Measurements from ENCODE around the gene NFASC.

The NFASC gene

GRCh38 chr1:204936765-204937164 lies 66.1 kb downstream of the NFASC start:
- no peak overlapping the region for H3K4me3 ChIP-seq (ENCODE audit: low read depth, low read length)
- no peak for TF ChIP-seq CTCF (IDR thresholded peaks at IDR 0.05; ENCODE audit: low read depth, low read length)
- in situ Hi-C loops (cut with HindIII; ENCODE audit: low sequenced_read_pairs), result no loop called here
- DNase-seq (ENCODE audit: low read depth, low spot score), result no peak

- in situ Hi-C loops (cut with HindIII; ENCODE audit: low sequenced_read_pairs), result no loop called here
- H3K4me3 ChIP-seq (ENCODE audit: low read depth, low read length), result no peak overlapping the region
- DNase-seq (ENCODE audit: low read depth, low spot score), result no peak
- TF ChIP-seq CTCF (IDR thresholded peaks at IDR 0.05; ENCODE audit: low read depth, low read length), result no peak
These were observed 67.2 kb downstream of the NFASC start for GRCh38 chr1:204937901-204938300.

GRCh38 chr1:204940591-204940990 lies 69.9 kb downstream of the NFASC start:
- no peak for TF ChIP-seq CTCF (IDR thresholded peaks at IDR 0.05; ENCODE audit: low read depth, low read length)
- H3K4me3 ChIP-seq (ENCODE audit: low read depth, low read length), result no peak overlapping the region
- in situ Hi-C loops (cut with HindIII; ENCODE audit: low sequenced_read_pairs), result no loop called here
- DNase-seq (ENCODE audit: low read depth, low spot score), result no peak

- H3K4me3 ChIP-seq (ENCODE audit: low read depth, low read length), result no peak overlapping the region
- in situ Hi-C loops (cut with HindIII; ENCODE audit: low sequenced_read_pairs), result no loop called here
- peak; percentile 36 for DNase-seq (ENCODE audit: low read depth, low spot score)
- TF ChIP-seq CTCF (IDR thresholded peaks at IDR 0.05; ENCODE audit: low read depth, low read length), result peak; percentile 95
These were observed 71.0 kb downstream of the NFASC start for GRCh38 chr1:204941421-204942338.

GRCh38 chr1:204943495-204943894 lies 72.8 kb downstream of the NFASC start:
- no peak overlapping the region for H3K4me3 ChIP-seq (ENCODE audit: low read depth, low read length)
- TF ChIP-seq CTCF (IDR thresholded peaks at IDR 0.05; ENCODE audit: low read depth, low read length), result no peak
- DNase-seq (ENCODE audit: low read depth, low spot score), result no peak
- in situ Hi-C loops (cut with HindIII; ENCODE audit: low sequenced_read_pairs), result no loop called here

GRCh38 chr1:204944662-204945061 lies 74.0 kb downstream of the NFASC start:
- in situ Hi-C loops (cut with HindIII; ENCODE audit: low sequenced_read_pairs), result no loop called here

More at GRCh38 chr1:204944662-204945061, 74.0 kb downstream of the NFASC start:
- no peak overlapping the region for H3K4me3 ChIP-seq (ENCODE audit: low read depth, low read length)
- no peak for DNase-seq (ENCODE audit: low read depth, low spot score)
- no peak for TF ChIP-seq CTCF (IDR thresholded peaks at IDR 0.05; ENCODE audit: low read depth, low read length)

Measured in astrocyte of the spinal cord (primary cell).